Thoracic aorta (tissue), 2 donors: Measurements from ENCODE around the gene SMCP. TPM values are rescaled to one million over a fixed set of nuclear protein-coding genes. Genes with fewer than 3 reads are reported as not detected.

Experiments
- ATAC-seq: fragments of 150-250 bp; one replicate; pipeline ENCODE4 v1.8.0; 2017; ENCODE audit warnings: low read depth; ENCODE audit not compliant: insufficient number of reproducible peaks, low FRiP score
- DNase-seq: peaks from one replicate; pipeline ENCODE4 v3.0.0-alpha.2; 2020; ENCODE audit warnings: low spot score
- H3K27ac ChIP-seq, 2 donors: fragments of 200-600 bp; sonication (generic); 1 replicate in 1 of 2; 2 replicates in 1 of 2; pipeline ENCODE4 v1.5.1; 2016; ENCODE audit warnings: mild to moderate bottlenecking in 2 of 2, moderate library complexity in 2 of 2
- H3K27me3 ChIP-seq: fragments of 200-600 bp; sonication (generic); replicated peaks from 2 replicates; pipeline ENCODE4 v1.6.0; 2016; ENCODE audit warnings: mild to moderate bottlenecking; ENCODE audit not compliant: insufficient read depth
- H3K36me3 ChIP-seq: fragments of 200-600 bp; sonication (generic); one replicate; pipeline ENCODE4 v1.5.1; 2016
- H3K4me1 ChIP-seq, 2 donors: fragments of 200-600 bp; sonication (generic); 1 replicate in 1 of 2; 2 replicates in 1 of 2; pipeline versions ENCODE4 v1.5.1 to v1.6.0; 2016; ENCODE audit warnings: low read depth in 2 of 2, mild to moderate bottlenecking in 1 of 2; ENCODE audit not compliant: control insufficient read depth in 1 of 2
- H3K4me3 ChIP-seq: fragments of 200-600 bp; sonication (generic); 2 replicates; pipeline ENCODE4 v1.5.1; 2016; ENCODE audit warnings: mild to moderate bottlenecking
- H3K9me3 ChIP-seq: fragments of 200-600 bp; sonication (generic); 2 replicates; pipeline ENCODE4 v1.5.1; 2016
- CTCF ChIP-seq: fragments of 200-600 bp; sonication (generic); IDR thresholded peaks from one replicate; pipeline ENCODE4 v1.5.1; 2019; ENCODE audit warnings: antibody characterized with exemption
- total RNA-seq, 2 donors: library from RNA; depleted of rRNA; stranded (reverse); fragments of >200 nt; gene quantifications; one replicate each; pipeline versions ENCODE4 v1.1.0 to v1.2.3, GENCODE V29; 2016

SMCP gene
- total RNA-seq, 2 donors from 2014 or later, result not detected

- ATAC-seq (no peak), DNase-seq (no peak)
- H3K9me3 ChIP-seq, result no peaks in the 10 kb centered on the region
- no peak within 1 kb of the TSS for H3K4me3 ChIP-seq
- no peaks in the 10 kb centered on the region for H3K4me1 ChIP-seq
- no peak within 1 kb of the TSS for H3K27ac ChIP-seq
- H3K27me3 ChIP-seq, result no peaks in the 10 kb centered on the region
- H3K36me3 ChIP-seq, result no peaks in the 10 kb centered on the region
- TF ChIP-seq CTCF, result no peak
These were observed 29.8 kb downstream of the SMCP start, which contains the start of gene IVL for GRCh38 chr1:152907686-152908601. Gene IVL (plus strand): TSS chr1:152908546. CDS start chr1:152909798, 1,252 bp downstream.

DNA sequence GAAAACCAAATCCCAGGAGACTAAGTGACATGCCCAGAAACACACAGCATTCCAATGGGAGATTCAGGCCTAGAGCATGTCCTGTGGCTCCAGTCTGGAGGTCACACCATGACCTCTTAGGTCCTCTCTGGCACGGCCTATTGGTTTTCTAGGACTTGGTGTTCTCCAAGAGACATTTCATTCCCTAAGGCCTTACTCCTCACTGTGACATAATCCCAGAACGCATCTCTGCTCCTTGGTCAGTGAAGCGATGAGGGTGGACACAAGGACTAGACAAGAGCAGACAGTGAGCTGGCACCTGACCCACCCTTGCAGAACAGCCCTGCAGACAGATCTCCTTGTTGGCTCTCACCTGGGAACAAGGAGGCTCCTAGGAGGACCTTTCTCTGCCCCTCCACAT is 31.1 kb downstream of the SMCP start:
- DNase-seq, result no peak
- Histone ChIP-seq H3K4me3 (no peak overlapping the region), H3K9me3 (no peaks in the 10 kb centered on the region), H3K27ac (no peak overlapping the region), H3K4me1 (no peaks in the 10 kb centered on the region), H3K27me3 (no peaks in the 10 kb centered on the region), H3K36me3 (no peaks in the 10 kb centered on the region)
- TF ChIP-seq CTCF, result no peak
- no peak for ATAC-seq

GRCh38 chr1:152912471-152912870 is 34.3 kb downstream of the SMCP start:
- TF ChIP-seq CTCF, result no peak
- Histone ChIP-seq H3K4me3 (no peak overlapping the region), H3K9me3 (no peaks in the 10 kb centered on the region), H3K4me1 (no peaks in the 10 kb centered on the region), H3K27ac (no peak overlapping the region), H3K36me3 (no peaks in the 10 kb centered on the region), H3K27me3 (no peaks in the 10 kb centered on the region)
- ATAC-seq (no peak), DNase-seq (no peak)

GRCh38 chr1:152912900-152913299 is 34.8 kb downstream of the SMCP start:
- TF ChIP-seq CTCF, result no peak
- H3K9me3 ChIP-seq, result no peaks in the 10 kb centered on the region
- ATAC-seq, result no peak
- H3K36me3 ChIP-seq, result no peaks in the 10 kb centered on the region
- H3K4me1 ChIP-seq, result no peaks in the 10 kb centered on the region
- no peak for DNase-seq
- no peak overlapping the region for H3K27ac ChIP-seq
- no peak overlapping the region for H3K4me3 ChIP-seq
- no peaks in the 10 kb centered on the region for H3K27me3 ChIP-seq

- ATAC-seq (no peak), DNase-seq (no peak)
- Histone ChIP-seq H3K36me3 (no peaks in the 10 kb centered on the region), H3K27me3 (no peaks in the 10 kb centered on the region), H3K27ac (no peak overlapping the region), H3K9me3 (no peaks in the 10 kb centered on the region), H3K4me1 (no peaks in the 10 kb centered on the region), H3K4me3 (no peak overlapping the region)
- TF ChIP-seq CTCF, result no peak
These were observed 39.7 kb downstream of the SMCP start for GRCh38 chr1:152917794-152918193.
